HG02642 (cell line): ENCODE data around the gene MT1F.
A peak's percentile ranks its signal among the peaks of the same experiment; 100 is the strongest.
"Not testable (repeated sequence)": the region's sequence is repeated elsewhere in the genome, so short reads cannot be mapped to it uniquely, and the experiment has no call there.

Experiments
- ATAC-seq: cut with Tn5 transposase; IDR thresholded peaks from one replicate; pipeline ENCODE4 v1.9.1; 2021; ENCODE audit warnings: mild to moderate bottlenecking; ENCODE audit not compliant: unreplicated experiment, poor library complexity

Gene MT1F

DNA sequence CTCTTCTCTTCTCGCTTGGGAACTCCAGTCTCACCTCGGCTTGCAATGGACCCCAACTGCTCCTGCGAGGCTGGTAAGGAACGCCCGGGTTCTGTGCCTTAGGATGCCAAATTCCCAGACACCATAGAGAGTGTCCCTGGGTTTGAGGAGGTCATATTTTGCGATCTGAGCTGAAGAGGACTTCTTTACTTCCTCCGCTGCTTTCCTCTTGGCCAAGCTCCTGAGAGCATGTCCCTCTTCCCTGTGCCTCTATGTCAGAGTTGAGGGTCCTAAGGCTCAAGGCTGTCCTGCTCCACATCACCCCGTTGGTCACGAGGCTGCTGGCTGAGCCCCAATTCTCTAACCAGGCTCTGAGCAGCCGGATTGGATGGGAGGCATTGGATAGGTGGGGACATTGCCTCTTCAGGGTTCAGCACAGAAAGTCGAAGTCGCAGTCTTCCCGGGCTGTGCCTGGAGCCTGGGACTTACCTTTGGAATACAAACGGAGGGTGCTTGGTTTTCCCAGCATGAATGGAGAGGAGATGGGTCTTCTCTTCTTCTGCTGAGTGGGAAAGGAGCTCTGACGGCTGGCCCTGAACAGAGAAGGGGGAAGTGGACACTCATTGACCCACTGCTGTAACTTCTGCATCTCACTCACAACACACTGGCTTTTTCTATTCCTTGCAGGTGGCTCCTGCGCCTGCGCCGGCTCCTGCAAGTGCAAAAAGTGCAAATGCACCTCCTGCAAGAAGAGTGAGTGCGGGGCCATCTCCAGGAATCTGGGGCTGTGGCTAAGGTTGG lies 12.3 kb downstream of the MT1F start:
- ATAC-seq, result no peak

DNA sequence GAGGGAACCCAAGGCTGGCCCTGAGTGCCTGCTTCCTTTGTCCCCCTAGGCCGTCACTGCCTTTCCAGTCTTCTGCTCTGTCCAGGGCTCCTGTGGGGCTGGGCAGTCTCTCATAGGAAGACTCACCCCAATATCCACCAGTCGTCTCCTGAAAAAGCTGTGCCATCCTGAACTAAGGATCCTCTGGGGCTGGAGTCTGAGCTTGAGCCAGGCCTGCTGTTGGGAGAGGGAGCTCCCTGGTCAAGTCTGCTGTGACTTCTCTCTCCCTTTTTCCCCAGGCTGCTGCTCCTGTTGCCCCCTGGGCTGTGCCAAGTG lies 12.8 kb downstream of the MT1F start:
- no peak for ATAC-seq

DNA sequence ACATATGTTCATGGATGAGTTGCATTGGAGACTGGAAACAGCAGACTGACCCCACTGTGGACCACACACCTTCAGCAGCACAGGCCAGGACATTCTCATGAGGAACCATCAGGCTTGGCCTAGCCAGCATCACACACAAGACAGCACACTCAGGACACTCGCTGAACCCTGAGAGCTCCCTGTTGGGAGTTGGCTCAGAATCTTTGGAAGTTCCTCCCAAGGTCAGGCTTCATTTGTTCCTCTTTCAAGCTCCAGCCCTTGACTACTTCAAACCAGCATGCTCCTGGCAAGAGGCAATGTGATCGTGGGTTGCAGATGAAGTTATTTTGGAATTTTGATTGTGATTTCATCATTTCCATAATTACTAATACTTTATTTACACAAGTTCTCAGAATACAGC lies 13.9 kb downstream of the MT1F start:
- not testable (repeated sequence) for ATAC-seq

DNA sequence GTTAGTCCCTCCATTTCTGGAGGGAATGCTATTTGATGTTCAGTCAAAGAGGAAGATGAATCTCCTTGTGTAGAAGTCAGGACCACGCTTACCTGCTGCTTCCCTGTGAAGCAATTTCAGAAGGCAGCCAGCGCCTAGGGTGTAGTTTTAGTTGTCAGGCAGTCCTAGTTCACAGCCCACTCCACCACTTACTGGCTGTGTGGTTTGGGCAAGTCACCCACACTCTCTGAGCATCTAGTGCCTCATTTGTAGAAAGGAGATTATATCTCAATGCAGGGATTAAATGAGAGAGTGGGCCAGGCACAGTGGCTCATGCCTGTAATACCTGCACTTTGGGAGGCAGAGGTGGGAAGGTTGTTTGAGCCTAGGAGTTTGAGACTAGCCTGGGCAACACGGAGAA lies 14.4 kb downstream of the MT1F start:
- not testable (repeated sequence) for ATAC-seq

DNA sequence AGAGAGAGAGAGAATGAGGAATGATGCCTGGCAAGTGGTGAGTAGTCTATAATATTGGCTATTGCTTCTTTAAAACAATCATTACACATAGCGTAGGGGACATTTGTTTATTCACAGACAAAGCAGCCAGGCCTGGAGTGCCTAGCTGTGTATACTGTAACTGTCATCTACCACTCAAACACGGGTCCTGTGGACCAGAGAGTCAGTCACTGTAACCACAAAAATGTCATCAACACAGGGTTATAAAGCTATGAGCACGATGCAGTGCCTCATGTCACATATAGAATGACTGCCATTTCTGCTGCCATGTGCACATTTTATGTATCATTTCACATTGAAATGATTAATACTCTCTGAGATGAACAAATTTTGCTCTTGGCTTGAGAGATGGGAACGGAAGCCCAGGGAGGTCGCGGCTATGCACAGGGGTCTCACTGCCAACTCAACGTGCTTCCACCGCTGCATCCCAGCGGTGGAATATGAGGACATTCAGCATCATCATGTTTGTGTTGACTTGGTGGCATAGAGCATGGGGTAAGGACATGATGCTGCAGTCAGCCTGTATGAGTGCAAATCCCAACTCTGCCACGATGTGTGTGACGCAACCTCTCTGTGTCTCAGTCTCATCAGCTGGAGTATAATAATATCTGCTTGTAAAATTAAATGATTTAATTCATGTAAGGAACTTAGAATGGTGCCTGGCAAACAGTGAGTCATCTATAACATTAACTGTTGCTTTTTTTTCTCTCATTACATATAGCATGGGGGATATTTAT lies 15.2 kb downstream of the MT1F start:
- no peak for ATAC-seq

DNA sequence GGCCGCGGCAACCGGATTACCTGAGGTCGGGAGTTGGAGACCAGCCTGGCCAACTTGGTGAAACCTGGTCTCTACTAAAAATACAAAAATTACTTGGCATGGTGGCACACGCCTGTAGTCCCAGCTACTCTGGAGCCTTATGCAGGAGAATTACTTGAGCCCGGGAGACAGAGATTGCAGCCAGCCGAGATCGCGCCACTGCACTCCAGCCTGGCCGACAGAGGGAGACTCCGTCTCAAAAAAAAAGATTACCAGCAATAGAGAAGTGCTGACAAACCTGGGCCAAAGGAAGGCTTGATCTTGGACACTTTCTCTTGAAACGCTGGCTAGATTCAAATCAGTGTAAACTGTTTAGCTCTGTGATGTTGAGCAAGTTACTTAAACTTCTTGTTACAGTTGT lies 16.2 kb downstream of the MT1F start:
- ATAC-seq, result no peak

DNA sequence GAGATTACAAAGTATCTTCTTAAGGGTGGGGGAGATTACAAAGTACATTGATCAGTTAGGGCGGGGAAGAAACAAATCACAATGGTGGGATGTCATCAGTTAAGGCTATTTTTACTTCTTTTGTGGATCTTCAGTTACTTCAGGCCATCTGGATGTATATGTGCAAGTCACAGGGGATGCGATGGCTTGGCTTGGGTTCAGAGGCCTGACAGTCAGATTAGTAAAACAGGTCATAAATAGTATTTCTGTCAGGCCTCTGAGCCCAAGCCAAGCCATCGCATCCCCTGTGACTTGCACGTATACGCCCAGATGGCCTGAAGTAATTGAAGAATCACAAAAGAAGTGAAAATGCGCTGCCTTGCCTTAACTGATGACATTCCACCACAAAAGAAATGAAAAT lies 16.8 kb downstream of the MT1F start:
- not testable (repeated sequence) for ATAC-seq

DNA sequence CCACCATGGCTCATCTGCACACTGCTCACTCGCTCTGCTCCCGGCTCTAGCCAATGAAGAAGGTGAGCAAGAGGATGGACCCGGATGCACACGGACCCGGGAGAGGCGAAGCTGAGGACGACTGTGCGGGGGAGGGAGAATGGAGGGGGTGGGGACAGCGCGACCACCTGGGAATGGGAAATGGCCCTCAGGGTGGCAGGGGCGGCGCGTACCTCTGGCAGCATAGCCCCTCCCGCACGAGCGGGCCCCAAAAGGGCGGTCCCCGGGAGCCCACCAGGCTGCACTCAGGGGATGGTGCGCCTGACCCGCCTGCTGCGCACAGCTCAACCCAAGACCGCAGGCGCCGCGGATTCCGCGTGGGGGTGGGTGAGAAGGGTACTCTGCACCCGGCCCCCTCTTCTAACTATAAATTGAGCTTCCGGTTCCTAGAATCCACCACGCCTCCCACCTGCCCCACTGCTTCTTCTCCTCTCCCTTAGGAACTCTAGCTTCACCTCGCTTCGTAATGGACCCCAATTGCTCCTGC lies 18.0 kb downstream of the MT1F start:
- no peak for ATAC-seq

DNA sequence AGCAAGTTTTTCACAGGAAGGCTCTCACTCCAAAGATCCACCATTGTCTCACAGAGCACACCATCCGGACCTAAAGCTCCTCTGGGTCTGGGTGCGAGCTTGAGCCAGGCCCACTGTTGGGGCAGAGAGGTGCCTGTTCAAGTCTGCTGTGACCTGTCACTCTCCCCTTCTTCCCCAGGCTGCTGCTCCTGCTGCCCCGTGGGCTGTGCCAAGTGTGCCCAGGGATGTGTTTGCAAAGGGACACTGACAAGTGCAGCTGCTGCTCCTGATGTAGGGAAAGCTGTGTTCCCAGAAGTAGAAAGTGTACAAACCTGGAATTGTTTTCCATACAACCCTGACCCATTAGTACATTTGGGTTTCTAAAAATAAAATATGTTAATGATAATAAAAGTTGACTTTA lies 19.7 kb downstream of the MT1F start:
- ATAC-seq, result no peak

DNA sequence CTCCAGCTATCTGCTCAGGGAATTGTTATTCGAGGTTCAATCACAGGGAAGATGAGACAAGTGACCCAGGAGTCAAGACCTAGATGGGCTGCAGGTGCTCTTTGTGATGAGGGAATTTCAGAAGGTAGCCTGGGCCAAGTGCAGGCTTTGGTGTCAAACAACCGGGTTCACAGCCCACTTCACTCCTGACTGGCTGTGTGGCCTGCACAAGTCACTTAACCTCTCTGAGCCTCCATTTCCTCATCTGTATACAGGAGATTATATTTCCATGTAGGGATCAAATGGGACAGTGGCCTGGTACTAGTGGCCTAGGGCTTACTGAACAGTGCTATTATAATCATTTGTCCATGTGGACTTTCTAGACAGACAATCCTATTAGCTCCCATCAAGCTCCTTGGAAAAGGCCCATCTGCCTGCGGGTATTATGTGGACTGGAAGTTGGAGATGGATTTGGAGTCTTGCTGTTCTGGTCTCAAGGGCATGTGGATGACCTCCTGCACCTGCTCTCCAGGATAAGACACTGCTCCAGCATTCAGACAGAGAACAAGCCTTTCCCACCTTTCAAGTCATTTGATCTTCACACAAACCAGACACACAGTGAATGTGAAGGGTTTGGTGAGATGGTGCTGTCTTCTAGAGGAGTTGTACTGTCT lies 21.4 kb downstream of the MT1F start:
- ATAC-seq, result no peak

DNA sequence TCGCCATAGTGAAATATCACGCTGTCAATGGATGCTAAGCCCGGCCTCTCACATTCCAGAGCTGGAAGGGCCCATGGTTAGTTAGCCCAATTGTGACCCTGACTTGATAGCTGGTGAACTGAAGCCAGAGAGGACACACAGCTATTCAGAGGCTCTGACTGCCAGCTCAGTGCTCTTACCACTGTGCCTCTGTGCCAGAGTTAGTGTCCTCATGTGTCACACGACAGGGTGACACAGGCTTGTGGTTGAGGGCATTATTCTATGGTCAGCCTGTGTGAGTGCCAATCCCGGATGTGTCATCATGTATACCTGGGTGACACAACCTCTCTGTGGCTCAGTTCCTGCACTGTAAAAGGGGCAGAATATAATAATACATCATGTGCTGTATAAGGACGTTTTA lies 22.1 kb downstream of the MT1F start:
- no peak for ATAC-seq

DNA sequence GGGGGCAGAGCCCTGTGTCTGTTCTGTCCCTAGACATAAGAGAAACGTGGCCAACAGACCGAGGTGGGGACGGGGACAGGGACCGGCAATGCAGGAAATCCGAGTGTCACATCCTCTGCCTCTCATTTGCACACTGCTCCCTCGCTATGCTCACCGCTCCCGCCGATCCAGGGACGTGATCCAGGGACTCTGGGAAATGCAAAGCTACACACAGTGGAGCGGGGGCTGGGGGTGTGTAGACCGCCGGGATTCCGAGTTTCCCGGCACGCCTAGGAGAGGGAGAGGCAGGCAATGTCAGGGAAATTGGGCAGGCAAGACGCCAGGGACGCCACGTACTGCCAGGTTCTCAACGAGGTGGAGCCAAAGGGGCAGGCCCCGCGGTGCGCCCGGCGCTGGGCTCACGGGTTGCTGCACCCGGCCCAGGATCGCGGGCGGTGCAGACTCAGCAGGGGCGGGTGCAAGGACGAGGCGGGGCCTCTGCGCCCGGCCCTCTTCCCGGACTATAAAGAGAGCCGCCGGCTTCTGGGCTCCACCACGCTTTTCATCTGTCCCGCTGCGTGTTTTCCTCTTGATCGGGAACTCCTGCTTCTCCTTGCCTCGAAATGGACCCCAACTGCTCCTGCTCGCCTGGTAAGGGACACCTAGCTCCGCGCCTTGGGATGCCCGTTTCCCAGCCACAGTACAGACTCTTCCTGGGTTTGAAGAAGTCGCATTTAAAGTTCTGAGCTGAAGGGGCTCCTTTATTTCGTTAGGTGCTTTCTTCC lies 24.4 kb downstream of the MT1F start, which contains the start of gene MT1X:
Gene MT1X, plus strand, starts transcription at position 532 of the 764 bp plus-strand sequence. Its CDS starts 71 bp downstream, at position 603.
- ATAC-seq, result peak; percentile 99

DNA sequence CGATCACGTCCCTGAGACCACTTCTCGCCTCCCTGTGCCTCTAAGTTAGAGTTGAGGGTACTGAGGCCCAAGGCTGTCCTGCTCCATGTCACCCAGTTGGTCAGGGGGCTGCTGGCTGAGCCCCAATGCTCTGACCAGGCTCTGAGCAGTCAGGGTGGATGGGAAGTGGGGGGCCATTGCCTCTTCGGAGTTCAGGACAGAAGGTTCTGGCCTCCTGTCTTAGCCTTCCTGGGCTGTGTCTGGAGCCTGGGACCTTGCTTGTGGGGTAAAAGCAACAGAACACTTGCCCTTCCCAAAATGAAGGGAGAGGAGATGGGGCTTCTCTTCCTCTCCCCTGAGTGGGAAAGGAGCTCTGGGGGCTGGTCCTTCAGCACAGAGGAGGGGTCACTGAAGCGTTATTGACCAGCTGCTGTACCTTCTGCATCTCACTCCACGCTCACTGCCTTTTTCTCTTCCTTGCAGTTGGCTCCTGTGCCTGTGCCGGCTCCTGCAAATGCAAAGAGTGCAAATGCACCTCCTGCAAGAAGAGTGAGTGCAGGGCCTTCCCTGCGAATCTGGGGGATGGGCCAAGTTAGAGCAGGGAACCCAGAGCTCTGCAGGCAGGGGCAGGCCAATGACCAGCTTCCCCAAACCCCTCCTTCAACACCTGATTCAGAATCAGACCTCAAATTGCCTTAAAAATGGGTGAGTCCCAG lies 25.1 kb downstream of the MT1F start:
- ATAC-seq, result peak; percentile 11

DNA sequence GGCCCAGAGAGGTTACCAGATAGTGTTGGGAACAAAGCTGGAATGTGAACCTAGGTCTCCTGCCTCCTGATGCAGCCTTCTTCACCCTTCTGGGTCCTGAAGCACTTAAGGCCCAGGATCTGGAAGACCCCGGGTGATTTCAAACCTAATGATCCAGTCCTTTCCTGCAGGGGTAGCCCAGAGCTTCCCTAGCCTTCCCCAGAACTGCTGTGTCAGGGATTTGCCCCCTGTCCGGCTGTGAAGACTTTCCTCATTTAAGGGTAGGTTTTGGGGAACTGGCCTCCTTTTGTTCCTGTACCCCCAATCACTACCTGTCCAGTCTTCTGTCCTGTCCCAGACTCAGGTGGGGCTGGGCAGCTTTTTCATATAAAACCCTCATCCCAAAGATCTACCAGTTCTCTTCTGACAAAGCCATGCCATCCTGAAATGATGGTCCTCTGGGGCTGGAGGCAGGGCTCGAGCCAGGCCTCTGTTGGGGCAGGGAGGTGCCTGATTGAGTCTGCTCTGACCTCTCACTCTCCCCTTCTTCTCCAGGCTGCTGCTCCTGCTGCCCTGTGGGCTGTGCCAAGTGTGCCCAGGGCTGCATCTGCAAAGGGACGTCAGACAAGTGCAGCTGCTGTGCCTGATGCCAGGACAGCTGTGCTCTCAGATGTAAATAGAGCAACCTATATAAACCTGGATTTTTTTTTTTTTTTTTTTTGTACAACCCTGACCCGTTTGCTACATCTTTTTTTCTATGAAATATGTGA lies 25.8 kb downstream of the MT1F start:
- no peak for ATAC-seq

DNA sequence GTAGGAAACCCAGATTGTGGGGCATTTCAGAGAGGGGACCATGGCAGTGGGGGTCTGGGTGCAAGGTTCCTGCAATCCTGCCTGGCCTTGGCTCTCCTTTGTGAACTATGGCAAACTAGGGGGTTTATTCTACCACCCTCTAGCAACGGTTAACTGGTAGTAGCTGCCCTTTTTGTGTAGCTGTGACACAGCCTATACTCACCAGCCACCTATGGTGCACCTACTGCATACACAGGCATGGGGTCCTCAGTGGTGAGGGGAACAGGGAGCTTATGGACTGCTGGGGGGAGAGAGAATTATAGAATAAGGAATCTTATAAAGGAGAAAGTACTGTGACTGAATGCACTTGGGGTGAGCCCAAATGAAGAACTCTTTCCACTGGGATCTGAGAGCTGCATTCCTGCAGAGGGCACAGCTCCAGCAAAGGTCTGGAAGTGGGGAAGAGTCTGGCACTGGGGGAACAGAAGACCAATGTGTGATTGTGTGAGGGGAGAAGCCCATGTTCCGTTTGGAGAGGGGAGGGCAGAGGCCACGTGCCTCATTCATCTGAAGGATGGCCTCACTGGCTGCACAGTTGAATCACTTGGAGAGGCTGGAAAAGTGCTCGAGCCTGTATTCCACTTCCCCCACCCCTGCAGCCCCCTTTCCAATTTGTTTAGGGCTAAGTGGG lies 26.6 kb downstream of the MT1F start:
- ATAC-seq, result no peak

DNA sequence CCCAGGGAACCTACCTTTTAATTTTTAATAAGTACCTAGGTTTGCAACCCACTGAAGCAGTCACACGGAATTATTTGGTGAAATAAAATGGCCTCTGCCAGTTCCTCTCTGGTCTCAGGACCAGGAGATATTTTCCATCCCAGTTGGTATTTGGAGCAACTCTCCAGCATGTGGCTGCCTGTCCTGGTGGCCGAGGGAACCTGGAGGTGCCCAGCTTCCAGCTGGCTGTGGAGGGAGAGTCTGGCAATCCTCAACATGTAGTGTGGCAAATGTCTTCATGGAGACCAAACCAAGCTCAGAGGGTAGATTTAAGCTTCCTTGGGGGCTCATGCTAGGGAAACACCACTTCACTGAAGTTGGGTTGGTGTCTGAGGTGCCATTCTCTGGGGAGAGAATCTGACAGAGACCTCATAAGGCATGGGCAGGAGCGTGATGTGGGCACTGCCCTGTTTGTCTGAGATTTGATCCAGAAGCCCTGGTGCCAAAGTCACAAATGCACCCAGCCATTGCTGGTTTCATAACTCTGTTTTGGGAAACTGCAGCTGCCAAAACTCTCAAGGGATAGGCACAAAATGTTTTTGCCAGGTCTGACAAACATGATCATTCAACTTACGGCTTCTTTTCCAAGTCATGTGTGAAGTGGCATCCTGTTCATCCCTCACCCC lies 27.3 kb downstream of the MT1F start:
- no peak for ATAC-seq

DNA sequence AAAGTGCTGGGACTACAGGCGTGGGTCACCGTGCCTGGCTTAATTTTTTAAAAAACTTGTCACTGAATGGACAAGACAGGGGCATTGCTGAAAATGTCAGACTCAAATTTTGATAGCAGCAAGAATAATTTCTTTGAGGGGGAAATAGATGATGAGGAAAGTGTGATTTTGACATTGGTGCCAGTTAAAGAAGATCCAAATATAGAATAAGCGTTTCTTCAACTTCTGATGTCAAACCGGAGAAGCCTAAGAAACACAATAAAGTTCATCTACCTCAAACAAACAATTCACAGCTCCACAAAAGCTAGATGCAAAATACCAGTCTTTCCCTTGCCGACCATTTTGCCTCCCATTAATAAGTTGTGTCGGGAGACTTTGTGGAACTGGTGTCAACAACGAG lies 29.0 kb downstream of the MT1F start:
- no peak for ATAC-seq

DNA sequence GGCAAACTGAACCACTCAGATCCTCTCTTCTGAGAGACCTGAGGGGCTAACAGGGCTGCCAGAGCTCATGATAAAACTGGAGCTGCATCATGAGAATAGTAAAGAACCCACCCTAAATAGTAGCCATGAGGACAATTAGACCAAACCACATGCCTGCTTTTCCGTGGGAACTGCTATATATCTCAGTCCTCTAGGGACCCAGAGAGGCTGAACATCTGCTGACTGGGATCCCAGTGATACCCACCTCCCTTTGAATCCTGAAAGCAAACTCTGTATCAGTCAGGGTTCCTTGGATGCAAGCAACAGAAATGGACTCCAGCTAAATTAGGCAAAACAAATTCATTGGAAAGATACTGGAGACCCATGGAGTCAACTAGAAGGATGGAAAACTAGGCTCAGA lies 31.0 kb downstream of the MT1F start:
- no peak for ATAC-seq
